Stimulated activated CD8-positive, alpha-beta memory T cell treated with anti-CD3 and anti-CD28 coated beads, Interleukin-2, amount 100 ng/mL, for 48 hours (primary cell): ENCODE measurements around the gene ST3GAL3.
"Not testable (repeated sequence)": the region's sequence is repeated elsewhere in the genome, so short reads cannot be mapped to it uniquely, and the experiment has no call there.

Experiments used
- DNase-seq, 2 donors: peaks; one replicate each; pipeline ENCODE4 v3.0.0-alpha.2; 2020; ENCODE audit warnings: low read depth in 2 of 2

ST3GAL3 gene

DNA sequence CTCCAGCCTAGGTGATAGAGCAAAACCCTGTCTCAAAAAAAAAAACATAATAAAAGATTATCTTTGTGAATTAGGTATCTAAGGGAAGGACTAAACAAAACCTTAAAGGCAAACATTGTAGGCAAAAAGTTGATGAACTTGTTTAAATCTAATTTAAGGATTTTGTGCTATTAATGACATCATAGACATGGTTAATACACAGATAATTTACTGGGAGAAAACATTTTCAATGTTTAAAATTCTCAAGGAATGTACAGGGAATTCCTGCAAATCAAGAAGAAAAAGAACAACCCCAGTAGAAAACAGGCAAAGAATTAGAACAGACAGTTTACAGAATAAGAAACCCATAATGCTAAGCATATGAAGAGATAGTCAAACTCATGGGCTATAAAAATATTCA, 47.6 kb downstream of the ST3GAL3 start:
- DNase-seq = no peak

DNA sequence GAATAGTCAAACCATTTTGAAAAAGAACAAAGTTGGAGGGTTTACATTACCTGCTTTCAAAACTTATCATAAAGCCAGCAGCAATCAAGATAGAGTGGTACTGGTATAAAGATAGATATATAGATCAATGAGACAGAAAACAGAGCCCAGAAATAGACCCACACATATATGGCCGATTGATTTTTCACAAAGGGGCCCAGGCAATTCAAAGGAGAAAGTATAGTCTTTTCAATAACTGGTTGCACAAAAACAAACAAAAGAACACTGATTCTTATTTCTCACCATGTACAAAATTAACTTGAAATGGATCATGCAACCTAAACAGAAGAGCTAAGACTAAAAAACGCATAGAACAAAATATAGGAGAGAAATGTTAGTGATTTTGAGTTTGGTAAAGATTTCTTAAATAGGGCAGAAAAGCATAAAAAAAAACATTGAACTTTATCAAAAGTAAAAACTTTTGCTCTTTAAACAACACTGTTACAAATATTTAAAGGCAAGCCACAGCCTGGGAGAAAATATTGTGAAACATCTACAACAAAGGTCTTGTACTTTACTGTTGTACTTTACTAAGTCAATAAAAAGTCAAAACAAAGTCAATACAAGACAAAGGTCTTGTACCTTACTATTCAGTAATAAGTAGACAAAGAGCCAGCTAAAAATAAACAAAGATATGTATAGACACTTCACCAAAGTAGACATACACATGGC, 50.2 kb downstream of the ST3GAL3 start:
- no peak for DNase-seq

DNA sequence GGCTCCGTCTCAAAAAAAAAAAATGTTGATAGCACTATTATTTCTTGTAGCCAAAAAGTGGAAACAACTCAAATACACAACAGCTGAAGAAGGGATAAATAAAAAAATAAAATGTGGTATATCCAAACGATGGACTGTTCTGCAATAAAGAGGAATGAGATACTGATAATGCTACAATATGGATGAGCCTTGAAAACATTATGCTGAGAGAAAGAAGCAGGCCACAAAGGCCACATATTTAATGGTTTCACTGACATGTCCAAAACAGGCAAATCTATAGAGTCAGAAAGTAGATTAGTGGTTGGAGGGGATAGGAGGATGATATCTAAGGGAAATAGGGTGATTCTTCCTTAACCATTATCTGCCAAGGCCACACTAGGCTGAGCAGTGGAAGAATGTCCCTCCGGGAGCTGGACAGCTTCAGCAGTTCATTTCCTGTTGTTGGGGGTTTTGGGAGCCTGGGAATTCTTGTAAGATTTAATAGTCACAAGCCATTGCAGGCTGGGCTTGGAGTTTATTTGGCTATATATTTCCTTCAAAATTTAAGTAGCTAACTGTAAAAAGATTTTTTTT, 53.5 kb downstream of the ST3GAL3 start:
- no peak for DNase-seq

DNA sequence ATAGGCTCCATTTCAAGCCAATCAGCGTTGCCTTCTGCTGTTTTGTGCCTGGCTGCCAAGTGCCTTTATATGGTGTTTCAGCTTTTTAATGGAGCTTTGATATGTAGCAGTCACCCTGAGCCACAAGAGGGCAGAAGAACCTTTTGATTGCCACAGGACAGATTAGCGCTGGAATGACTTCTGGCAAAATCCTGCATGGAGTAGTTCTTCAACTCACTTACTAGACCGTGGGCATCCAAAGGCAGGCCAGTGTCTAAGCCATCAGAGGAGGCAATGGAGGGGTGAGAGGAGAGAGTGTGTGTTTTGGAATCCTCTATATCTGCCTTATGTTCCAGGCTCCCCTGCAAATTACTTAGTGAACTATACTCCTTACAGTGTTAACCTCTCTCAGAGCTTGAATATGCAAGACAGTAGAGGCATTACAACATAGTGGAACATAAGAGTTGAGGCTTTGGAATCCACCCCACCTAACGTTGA, 56.2 kb downstream of the ST3GAL3 start:
- DNase-seq = peak; percentile 11 to 17

DNA sequence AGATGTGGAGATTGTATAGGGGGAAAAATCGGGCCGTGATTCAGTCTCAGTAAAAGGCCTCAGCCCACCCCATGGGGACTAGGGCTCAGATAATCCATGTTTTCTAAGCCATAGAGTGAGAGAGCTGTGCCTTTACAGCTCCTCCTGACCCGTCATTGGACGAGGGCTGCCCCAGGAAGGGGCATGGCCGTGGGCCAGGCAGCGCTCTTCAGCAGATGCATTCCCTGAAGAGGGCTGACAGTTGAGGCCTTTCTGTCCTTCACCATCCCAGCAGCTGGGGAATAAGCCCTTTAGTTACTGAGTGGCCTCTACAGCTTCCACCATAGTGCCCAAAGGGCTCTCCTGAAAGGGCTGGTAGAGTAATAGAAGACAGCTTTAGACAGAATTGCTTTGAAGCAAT, 57.2 kb downstream of the ST3GAL3 start:
- no peak for DNase-seq

DNA sequence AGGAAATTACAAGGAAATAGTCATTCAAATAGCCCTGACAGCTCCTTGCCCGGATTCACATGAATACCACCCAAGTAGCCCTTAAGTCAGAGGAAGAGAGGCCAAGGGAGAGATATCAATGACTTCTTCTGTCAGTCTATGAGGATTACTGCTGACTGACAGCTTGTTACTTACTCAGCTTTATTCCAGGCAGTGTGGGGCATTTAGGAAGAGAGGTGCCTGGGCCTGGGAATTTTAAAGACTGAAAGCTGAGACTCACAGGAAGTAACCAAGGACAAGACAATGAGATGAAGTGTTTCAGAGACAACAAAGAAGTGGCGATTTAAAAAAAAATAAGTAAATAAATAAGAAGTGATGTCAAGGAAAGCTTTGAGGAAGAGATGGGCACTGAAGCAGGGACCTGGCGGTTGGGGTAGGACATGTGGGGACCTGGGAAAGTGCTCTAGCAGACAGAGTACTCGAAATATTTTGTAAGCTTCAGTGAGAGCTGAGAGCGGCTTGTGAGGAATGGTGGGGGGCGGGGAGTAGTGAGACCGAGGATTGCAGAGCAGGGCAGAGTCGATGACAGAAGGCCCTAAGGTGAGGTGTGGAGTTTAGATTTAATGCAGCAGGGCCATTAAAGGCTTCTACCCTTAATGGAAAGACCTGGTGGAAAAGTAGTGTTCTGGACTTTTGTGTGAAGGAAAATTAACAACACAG, 58.9 kb downstream of the ST3GAL3 start:
- DNase-seq = no peak

DNA sequence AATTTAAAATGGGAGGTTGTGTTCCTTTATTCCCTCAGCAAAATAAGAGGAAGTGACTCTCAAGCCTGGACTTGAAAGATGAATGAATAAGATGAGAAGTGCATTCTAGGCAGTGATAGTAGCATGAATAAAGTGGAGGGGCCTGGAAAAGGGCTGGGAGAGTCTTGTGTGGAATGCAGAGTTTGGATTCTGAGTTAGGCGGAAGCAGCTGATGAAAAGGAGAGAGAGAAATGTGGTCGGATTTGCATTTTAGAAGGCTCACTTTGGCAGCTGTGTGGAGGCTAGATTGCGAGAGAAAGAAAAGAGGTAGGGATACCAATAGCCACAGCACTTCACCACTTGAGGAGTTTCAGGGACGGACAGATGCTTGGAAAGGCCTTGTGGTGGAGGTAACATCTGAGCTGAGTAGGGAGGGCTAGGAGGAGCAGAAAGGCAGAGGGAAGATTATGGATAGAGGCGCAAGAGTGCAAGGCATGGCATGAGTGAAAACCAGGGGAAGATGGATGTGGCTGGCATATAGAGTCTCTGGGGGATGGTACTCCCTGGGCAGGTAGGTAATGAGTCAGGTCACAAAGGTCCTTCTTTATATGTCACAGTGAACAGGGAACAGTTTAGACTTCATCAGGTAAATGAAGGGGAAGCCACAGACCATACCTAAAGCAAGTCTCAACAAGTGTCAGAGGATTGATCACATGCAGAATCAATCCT, 59.6 kb downstream of the ST3GAL3 start:
- DNase-seq = no peak

DNA sequence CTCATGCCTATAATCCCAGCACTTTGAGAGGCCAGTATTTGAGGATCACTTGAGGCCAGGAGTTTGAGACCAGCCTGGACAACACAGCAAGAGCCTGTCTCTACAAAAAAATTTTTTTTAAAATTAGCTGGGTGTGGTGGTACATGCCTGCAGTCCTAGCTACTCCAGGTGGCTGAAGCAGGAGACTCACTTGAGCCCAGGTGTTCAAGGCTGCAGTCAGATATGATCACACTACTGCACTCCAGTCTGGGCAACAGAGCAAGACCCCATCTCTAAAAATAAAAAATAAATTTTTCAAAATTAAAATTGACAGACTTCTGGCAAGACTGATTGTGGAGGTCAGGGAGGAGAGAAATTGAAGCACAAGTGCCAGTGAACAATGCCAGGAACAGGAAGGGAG, 60.8 kb downstream of the ST3GAL3 start:
- DNase-seq = no peak

DNA sequence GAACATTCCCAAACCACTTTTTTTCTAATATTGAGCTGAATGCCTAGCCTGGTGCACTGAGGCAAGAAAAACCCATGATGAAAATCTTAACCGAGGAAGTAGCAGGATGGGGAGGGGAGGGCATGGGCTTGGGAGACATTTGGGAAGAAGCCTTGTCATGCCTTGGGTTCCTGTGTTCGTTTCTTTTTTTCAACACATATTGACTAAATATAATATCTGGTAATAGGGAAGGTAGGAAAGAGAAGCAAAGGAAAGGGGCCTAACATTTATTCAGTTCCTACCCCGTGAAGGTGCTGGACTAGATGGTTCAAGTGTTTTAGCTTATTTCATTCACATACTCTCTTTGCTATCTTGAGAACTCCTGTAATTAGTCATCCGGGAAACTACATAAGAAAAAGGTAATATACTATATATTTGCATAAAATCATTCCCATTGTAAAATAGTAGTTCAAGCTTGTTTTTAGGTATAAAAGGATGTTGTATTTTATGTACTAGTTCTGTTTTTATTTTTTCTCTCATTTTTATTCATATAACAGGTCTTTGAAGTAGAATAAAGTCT, 62.1 kb downstream of the ST3GAL3 start:
- no peak for DNase-seq

DNA sequence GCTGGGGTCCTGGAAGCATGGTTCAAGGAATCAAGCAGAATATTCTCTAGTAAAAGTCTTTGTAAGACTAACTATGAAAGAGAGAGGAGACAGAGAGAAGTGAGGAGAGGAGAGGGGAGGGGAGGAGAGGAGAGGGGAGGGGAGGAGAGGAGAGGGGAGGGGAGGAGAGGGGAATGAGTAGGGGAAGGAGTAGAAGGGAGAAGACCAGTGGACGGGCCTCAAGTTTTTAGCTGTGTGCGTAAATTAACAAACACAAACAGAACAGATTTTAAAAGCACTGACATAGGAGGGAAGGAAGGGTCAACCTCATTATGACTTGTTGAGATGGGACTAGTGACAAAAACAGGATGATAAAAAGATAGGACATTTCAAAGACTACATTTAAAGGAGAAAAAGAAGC, 62.8 kb downstream of the ST3GAL3 start:
- DNase-seq = no peak

DNA sequence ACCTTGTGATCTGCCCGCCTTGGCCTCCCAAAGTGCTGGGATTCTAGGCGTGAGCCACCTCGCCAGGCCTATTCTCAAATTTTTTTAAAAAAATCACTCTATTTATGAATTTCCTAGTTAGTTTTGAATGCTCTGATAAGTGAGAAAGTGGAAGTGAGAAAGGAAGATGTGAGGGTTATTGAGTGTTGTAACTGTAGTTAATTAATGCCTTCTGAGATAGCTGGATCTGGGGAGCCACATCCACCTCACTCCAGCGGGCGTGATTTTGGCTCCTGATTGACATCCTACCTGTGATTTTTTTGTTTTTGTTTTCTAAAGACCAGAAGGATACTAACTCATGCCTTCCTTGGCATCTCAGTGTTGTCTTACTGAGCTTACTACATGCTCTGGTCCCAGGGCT, 65.6 kb downstream of the ST3GAL3 start:
- no peak for DNase-seq

DNA sequence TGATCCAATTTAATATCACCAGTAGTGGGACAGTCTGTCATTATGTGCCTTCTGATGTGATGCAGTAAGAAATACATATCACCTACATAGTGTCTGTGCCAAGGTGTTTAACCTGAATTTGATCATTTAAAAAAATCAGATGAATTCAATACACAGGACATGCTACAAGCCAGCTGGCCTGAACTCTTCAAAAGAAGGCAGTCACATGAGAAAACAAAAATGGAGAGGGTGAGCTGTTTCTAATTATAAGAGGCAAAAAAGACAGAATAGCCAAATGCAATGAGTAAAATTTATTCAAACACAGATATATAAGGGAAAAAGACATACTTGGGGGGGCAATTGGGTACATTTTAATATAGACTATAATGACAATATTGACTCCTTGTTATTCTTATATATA, 66.5 kb downstream of the ST3GAL3 start:
- DNase-seq = no peak

DNA sequence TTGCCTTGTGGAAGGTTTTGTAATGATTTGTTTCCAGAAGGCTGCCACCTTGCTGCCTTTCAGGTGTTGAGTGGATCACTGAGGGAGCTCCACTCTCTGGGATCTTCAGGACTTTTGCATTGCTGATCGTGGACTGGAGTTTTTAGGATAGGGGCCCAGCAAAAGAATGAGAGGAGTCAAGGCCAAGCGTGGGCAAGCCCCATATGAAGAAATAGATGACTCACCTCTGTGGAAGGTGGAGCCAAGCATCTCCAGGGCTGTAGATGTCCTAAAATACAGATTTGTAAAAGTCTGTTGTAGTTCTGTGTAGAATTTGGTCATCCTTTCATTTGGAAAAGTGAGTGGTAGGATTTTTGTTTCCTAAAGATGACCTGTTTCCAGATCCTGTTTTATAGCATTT, 67.0 kb downstream of the ST3GAL3 start:
- no peak for DNase-seq

DNA sequence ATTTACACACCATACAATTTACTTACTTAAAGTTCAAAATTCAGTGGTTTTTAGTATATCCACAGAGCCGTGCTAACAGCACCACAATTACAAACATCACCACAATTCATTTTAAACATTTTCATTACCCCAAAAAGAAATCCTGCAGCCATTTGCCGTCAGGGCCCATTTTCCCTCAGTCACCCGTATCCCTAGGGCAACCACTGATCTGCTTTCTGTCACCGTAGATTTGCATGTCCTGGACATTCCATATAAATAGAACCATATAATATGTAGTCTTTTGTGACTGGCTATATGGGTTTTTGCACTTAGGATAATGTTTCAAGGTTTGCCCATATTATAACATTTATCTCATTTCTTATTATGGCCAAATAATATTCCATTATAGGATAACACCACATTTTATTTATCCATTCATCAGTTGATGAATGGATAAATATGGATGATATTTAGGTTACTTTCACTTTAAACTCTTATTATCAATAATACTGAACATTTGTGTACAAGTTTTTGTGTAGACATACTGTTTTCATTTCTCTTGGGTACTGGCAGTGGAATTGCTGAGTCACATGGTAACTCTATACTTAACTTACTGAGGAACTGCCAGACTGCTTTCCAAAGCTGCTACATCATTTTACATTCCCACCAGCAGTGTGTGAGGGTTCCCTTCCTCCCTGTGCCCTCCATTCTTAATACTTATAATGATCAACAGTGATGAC, 68.9 kb downstream of the ST3GAL3 start:
- DNase-seq = no peak

DNA sequence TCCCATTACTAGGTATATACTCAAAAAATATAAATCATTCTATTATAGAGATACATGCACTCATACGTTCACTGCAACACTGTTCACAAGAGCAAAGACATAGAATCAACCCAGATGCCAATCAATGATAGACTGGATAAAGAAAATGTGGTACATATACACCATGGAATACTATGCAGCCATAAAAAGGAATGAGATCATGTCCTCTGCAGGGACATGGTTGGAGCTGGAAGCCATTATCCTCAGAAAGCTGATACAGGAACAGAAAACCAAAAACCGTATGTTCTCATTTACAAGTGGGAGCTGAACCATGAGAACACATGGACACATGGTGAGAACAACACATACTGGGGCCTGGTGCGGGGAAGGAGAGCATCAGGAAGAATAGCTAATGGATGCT, 70.6 kb downstream of the ST3GAL3 start:
- DNase-seq = not testable (repeated sequence)

DNA sequence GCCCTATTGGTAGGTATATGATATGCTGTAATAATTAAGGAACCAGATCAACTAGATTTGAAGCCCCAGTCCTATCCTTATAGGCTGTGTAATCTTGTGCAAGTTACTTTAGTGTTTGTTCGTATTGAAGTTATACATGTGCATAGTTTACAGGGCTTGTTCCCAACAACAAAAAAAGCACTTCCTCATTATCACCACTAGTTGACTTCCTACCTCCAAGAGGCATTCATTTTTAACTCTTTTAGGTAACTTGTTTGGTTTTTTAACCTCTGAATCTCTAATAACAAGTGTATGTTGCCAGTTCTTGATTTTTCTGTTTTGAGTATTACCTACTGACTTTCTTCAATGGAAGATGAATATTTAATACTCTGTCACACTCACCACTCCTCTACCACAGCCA, 71.9 kb downstream of the ST3GAL3 start:
- DNase-seq = no peak

DNA sequence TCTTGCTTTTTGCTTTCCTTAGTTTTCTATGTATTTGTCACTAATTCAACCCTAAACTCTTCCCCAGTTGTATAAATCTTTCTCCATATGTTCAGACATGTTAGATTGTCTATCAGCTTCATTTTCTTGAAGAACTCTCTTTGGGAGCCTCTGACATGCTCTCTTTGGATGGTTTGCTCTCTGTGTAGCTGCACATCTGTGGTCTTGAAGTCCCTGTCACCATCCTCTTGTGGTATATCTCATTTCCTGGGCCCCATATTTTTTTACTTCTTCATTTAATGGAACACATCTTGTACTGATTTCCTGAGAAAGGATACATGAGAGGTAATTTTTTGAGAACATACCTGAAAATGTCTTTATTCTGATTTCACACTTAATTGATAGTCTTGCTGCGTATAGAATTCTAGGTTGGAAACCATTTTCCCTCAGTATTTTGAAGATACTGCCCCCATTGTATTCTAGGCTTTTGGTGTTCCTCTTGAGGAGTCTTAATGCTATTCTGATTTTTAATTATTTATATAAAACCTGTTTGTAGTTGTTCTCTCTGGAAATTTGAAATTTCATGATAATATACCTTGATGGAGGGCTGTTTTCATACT, 72.6 kb downstream of the ST3GAL3 start:
- DNase-seq = no peak

DNA sequence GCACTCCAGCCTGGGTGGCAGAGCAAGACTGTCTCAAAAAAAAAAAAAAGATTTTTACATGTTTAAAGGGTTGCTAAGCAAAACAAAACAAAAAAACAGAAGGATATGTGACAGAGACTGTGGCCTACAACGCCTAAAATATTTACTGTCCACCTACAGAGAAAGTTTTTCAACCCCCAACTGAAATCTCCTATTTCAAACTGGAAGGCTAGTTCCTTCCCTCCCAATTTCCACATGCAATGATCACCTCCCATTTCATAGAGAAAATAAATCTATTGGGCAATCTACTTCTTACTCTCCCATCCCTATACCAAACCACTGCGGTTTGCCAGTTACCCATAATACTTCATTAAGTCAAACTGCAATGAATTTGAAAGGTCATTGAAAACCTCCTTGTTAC, 74.2 kb downstream of the ST3GAL3 start:
- DNase-seq = no peak

DNA sequence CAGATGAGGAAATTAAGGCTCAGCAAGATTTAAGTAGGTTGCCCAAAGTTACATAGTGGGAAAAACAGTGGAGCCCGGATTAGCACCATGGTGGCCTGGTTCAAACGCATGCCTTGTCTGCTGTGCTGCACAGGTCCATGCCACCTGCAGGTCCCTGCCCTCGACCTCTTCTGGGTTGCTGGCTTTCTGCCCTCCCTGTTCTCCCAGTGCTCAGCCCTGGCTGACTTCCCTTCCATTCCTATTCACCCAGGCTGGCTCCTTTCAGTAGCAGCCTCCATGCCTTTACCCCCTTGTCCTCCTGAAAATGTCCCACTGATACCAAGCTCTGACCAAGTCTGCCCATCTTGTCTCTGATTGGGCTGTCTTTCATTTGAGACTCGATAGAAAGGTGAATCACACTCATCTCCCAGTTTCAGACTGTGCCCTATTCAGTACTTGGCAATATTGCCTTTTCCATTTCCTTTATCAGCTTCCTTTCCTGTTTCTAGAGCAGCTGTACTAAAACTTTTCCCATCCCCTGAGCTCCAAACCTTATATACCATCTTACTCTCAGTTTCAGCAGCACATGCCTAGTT, 75.8 kb downstream of the ST3GAL3 start:
- DNase-seq = no peak

DNA sequence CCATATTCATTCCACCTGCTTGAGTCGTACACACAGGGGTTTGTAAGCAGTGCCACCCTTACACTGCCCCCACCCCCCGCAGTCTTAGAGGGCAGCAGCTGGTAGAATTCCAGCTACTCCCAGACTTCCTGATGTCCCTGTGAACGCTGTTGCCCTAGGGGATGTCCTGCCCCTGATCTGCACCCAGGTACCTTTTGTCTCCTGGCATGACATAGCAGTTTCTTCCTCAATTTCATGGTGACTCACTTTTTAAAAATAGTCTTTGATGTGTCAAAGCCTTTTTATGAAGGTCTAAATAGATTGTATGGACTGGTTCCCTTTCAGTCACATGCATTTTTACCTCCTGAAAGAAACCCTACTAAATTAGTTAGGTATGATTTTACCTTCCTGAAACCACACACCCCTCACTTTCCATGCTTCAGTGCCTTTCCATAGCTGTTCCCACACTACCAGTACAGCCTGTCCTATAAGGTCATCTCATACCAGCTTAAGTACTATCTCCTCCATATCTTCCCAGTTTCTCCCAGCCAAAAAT, 76.4 kb downstream of the ST3GAL3 start:
- no peak for DNase-seq
